IMR-90 (cell line): ENCODE measurements around the gene GARS1. TPM values are rescaled to one million over a fixed set of nuclear protein-coding genes. Genes with fewer than 3 reads are reported as not detected.

ENCODE experiments used
- ATAC-seq: fragments of 200-7000 bp; cut with Tn5 transposase; 2 replicates; pipeline ENCODE4 v1.9.1; 2020; ENCODE audit warnings: low read depth, mild to moderate bottlenecking, moderate library complexity
- BruUV-seq: library from RNA; stranded (reverse); fragments of 400-500 nt; replicated peaks from 2 replicates; lab custom pipeline; 2021; lab: Mats Ljungman, UMichigan
- CTCF ChIA-PET: fragments of 300-600 bp; formaldehyde crosslinking; extraction: SDS; loops from one replicate; lab custom pipeline; 2021; ENCODE audit warnings: antibody characterized with exemption; lab: Yijun Ruan, JAX
- POLR2A ChIA-PET: fragments of 300-600 bp; sonication (Branson Sonifier 250); formaldehyde crosslinking; loops from one replicate; lab custom pipeline; 2022; ENCODE audit warnings: antibody characterized with exemption; ENCODE audit not compliant: unreplicated experiment; lab: Charles Lee
- DNase-seq: peaks from one replicate; pipeline ENCODE4 v3.0.0; 2013
- H2AFZ ChIP-seq: replicated peaks from 2 replicates; pipeline ENCODE3; 2013; ENCODE audit warnings: low read length, mild to moderate bottlenecking; ENCODE audit not compliant: poor library complexity
- H2AK5ac ChIP-seq: 2 replicates; pipeline ENCODE4 v1.6.1; 2013; ENCODE audit warnings: low read depth, low read length, inconsistent platforms
- H2AK9ac ChIP-seq: replicated peaks from 2 replicates; pipeline ENCODE3; 2013; ENCODE audit warnings: mild to moderate bottlenecking, low read depth, low read length, moderate library complexity; ENCODE audit not compliant: poor library complexity
- H2BK120ac ChIP-seq: 2 replicates; pipeline ENCODE4 v1.6.1; 2013; ENCODE audit warnings: low read depth, low read length, inconsistent platforms
- H2BK15ac ChIP-seq: 3 replicates; pipeline ENCODE4 v1.6.1; 2013; ENCODE audit warnings: low read depth, low read length, inconsistent platforms
- H2BK20ac ChIP-seq: 2 replicates; pipeline ENCODE4 v1.6.1; 2013; ENCODE audit warnings: low read depth, mild to moderate bottlenecking, inconsistent platforms, low read length, moderate library complexity
- H2BK5ac ChIP-seq: 2 replicates; pipeline ENCODE4 v1.6.1; 2013; ENCODE audit warnings: mild to moderate bottlenecking, low read depth, low read length, inconsistent platforms; ENCODE audit not compliant: poor library complexity, severe bottlenecking
- H3K14ac ChIP-seq: replicated peaks from 2 replicates; pipeline ENCODE4 v1.6.1; 2013; ENCODE audit warnings: low read depth, low read length, inconsistent platforms
- H3K18ac ChIP-seq: 2 replicates; pipeline ENCODE4 v1.6.1; 2013; ENCODE audit warnings: low read depth, low read length, control low read depth
- H3K23ac ChIP-seq: 2 replicates; pipeline ENCODE4 v1.6.1; 2013; ENCODE audit warnings: low read depth, low read length, inconsistent platforms
- H3K27ac ChIP-seq: 2 replicates; pipeline ENCODE4 v1.5.1; 2013; ENCODE audit warnings: mild to moderate bottlenecking, control low read depth, low read length; ENCODE audit not compliant: insufficient read depth
- H3K27me3 ChIP-seq: 2 replicates; pipeline ENCODE4 v1.6.1; 2013; ENCODE audit warnings: low read length; ENCODE audit not compliant: control insufficient read depth, insufficient read depth
- H3K36me3 ChIP-seq: 2 replicates; pipeline ENCODE4 v1.6.1; 2013; ENCODE audit warnings: low read length, mixed read lengths; ENCODE audit not compliant: control insufficient read depth, insufficient read depth
- H3K4ac ChIP-seq: 2 replicates; pipeline ENCODE4 v1.6.1; 2013; ENCODE audit warnings: low read depth, low read length, inconsistent platforms
- H3K4me1 ChIP-seq: 2 replicates; pipeline ENCODE4 v1.6.1; 2013; ENCODE audit warnings: low read length, mixed read lengths; ENCODE audit not compliant: control insufficient read depth, insufficient read depth
- H3K4me2 ChIP-seq: 2 replicates; pipeline ENCODE4 v1.6.1; 2013; ENCODE audit warnings: low read depth, mild to moderate bottlenecking, control low read depth, low read length, moderate library complexity
- H3K4me3 ChIP-seq: 2 replicates; pipeline ENCODE4 v1.5.1; 2013; ENCODE audit warnings: low read depth, mild to moderate bottlenecking, control low read depth, low read length, moderate library complexity; ENCODE audit not compliant: insufficient read depth
- H3K56ac ChIP-seq: 2 replicates; pipeline ENCODE4 v1.6.1; 2013; ENCODE audit warnings: low read length, inconsistent platforms; ENCODE audit not compliant: insufficient read depth; ENCODE audit errors: extremely low read depth
- H3K79me1 ChIP-seq, 2 experiments: 2 replicates each; pipeline ENCODE4 v1.6.1; 2013; ENCODE audit warnings: low read length in 2 of 2, inconsistent platforms in 1 of 2, low read depth in 1 of 2
- H3K9ac ChIP-seq: 2 replicates; pipeline ENCODE4 v1.6.1; 2013; ENCODE audit warnings: low read depth, low read length, control low read depth
- H3K9me1 ChIP-seq: 2 replicates; pipeline ENCODE4 v1.6.1; 2013; ENCODE audit warnings: low read length, inconsistent platforms; ENCODE audit not compliant: insufficient read depth
- H3K9me3 ChIP-seq: 2 replicates; pipeline ENCODE4 v1.6.1; 2013; ENCODE audit warnings: low read length; ENCODE audit not compliant: control insufficient read depth, insufficient read depth
- H4K20me1 ChIP-seq: 2 replicates; pipeline ENCODE4 v1.6.1; 2013; ENCODE audit warnings: low read length, inconsistent platforms; ENCODE audit not compliant: insufficient read depth
- H4K5ac ChIP-seq: 2 replicates; pipeline ENCODE4 v1.6.1; 2013; ENCODE audit warnings: mild to moderate bottlenecking, low read depth, low read length, control low read depth
- H4K8ac ChIP-seq, 2 experiments: 2 replicates each; pipeline ENCODE4 v1.6.1; 2013; ENCODE audit warnings: low read depth in 2 of 2, low read length in 2 of 2, control low read depth in 1 of 2, inconsistent platforms in 1 of 2
- H4K91ac ChIP-seq: 2 replicates; pipeline ENCODE4 v1.6.1; 2013; ENCODE audit warnings: low read depth, low read length, inconsistent platforms; ENCODE audit not compliant: insufficient read depth
- BHLHE40 ChIP-seq: fragments of 150-350 bp; IDR thresholded peaks from 2 replicates; pipeline ENCODE4 v1.6.1; 2016; ENCODE audit warnings: mild to moderate bottlenecking, low read depth, low read length
- FOS ChIP-seq: fragments of 150-350 bp; IDR thresholded peaks from 2 replicates; pipeline ENCODE4 v1.6.1; 2016; ENCODE audit warnings: low read depth, low read length
- MXI1 ChIP-seq: IDR thresholded peaks from 2 replicates; pipeline ENCODE4 v1.6.1; 2012; ENCODE audit warnings: low read depth, mild to moderate bottlenecking, low read length, moderate library complexity, borderline replicate concordance
- RCOR1 ChIP-seq: IDR thresholded peaks from 2 replicates; pipeline ENCODE4 v1.6.1; 2012; ENCODE audit warnings: mild to moderate bottlenecking, low read length, improper control_type of control experiment; ENCODE audit not compliant: insufficient replicate concordance
- WGBS, 2 experiments: methylation state at CpG; one replicate each; pipeline versions ENCODE4 v1.1.5 to v1.1.7; 2013; ENCODE audit warnings: missing lambda C conversion rate in 2 of 2; ENCODE audit not compliant: insufficient read length in 1 of 2; ENCODE audit errors: extremely low coverage in 2 of 2; 5-methylcytosine and 5-hydroxymethylcytosine counted together
- dilution Hi-C: fragments of 300-500 bp; cut with HindIII; formaldehyde crosslinking; loops from one replicate; pipeline ENCODE4 v1.14.3; 2018; ENCODE audit warnings: low sequenced_read_pairs; ENCODE audit not compliant: unreplicated experiment
- in situ Hi-C: fragments of 300-500 bp; cut with MboI; formaldehyde crosslinking; loops from 3 replicates; pipeline ENCODE4 v1.14.3; 2019; ENCODE audit warnings: low sequenced_read_pairs, inconsistent platforms, mixed read lengths
- intact Hi-C: fragments of 100-400 bp; cut with micrococcal nuclease; formaldehyde crosslinking; loops from 2 replicates; pipeline ENCODE4 v1.10.0; 2022
- polyA plus RNA-seq, 3 experiments: library from polyadenylated mRNA; depleted of rRNA; stranded (reverse); fragments of >200 nt; gene quantifications; 2 replicates each; pipeline ENCODE4 v1.2.3, GENCODE V29; 2012; ENCODE audit warnings: low replicate concordance in 1 of 3
- total RNA-seq: library from RNA; depleted of rRNA; stranded (reverse); fragments of >200 nt; gene quantifications from 2 replicates; pipeline ENCODE4 v1.2.3, GENCODE V29; 2012
- TF ChIP-seq, protein P1 (sequence below): fragments of 150-350 bp; IDR thresholded peaks from 2 replicates; pipeline ENCODE4 v1.6.1; 2017; ENCODE audit warnings: mild to moderate bottlenecking, antibody characterized with exemption, low read length, low read depth

Gene GARS1
- total and polyA plus RNA-seq, 2 of the 4 experiments (the other 2 are of a cell fraction), result 105 to 551 TPM

DNA sequence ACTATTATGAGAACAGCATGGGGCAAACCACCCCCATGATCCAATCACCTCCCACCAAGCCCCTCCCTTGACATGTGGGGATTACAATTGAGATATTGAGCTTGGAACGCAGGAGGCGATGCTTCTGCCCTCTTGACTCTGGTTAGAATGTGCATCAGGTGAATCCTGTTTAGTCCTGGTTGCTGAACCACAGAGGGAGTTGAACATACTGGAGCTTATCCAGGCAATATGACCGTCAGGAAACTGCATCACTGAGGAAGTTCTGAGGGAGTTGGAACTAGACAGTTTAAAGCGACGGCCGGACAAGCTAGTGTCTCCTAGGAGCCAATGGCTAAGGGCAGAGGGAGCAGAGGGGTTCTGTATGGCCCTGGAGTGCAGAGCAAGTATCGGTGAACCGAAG is 31.8 kb upstream of the GARS1 start:
- Histone ChIP-seq H2BK15ac (no peak overlapping the region), H2BK5ac (no peak overlapping the region), H2BK20ac (no peak overlapping the region), H3K4me3 (no peak overlapping the region), H3K18ac (no peak overlapping the region), H3K4me1 (peaks cover 6% of the 10 kb centered on the region), H3K14ac (no peak overlapping the region), H2AK9ac (no peak overlapping the region), H4K20me1 (no peaks in the 10 kb centered on the region), H3K27me3 (no peaks in the 10 kb centered on the region), H2AK5ac (no peak overlapping the region), H2AFZ (peak overlapping the region; percentile 44), H4K91ac (no peak overlapping the region), H2BK120ac (no peak overlapping the region), H3K27ac (no peak overlapping the region), H3K9me1 (no peaks in the 10 kb centered on the region; the same call in 1 of the 2 replicates), H3K36me3 (peaks cover 11% of the 10 kb centered on the region; the same call in 1 of the 2 replicates), H4K8ac (no peak overlapping the region), H3K9ac (no peak overlapping the region), H3K56ac (no peak overlapping the region), H3K23ac (no peak overlapping the region; the same call in 1 of the 2 replicates), H3K9me3 (no peaks in the 10 kb centered on the region), H3K79me1 (no peaks in the 10 kb centered on the region), H3K4me2 (no peak overlapping the region), H4K5ac (no peak overlapping the region), H3K4ac (no peak overlapping the region)
- WGBS, 2 experiments, result 64% methylated on average over 3 of the region's 8 CpGs; no CpG with 5 or more reads in 1 of the 2 experiments
- CTCF ChIA-PET, result interaction anchor here (1.9 kb wide), 1 partner anchor 14 kb away, joined by 5 read pairs; no protein-coding TSS in a partner anchor
- ATAC-seq (no peak), DNase-seq (no peak)
- in situ Hi-C loops, result loop anchor here (5.0 to 10.0 kb wide), 2 partner anchors 286 to 398 kb away; no protein-coding TSS in a partner anchor
- dilution Hi-C loops, result no loop called here
- no peak for TF ChIP-seq FOS
- no peak for TF ChIP-seq RCOR1
- no peak for TF ChIP-seq MXI1
- TF ChIP-seq BHLHE40, result no peak
- TF ChIP-seq, protein P1, sequence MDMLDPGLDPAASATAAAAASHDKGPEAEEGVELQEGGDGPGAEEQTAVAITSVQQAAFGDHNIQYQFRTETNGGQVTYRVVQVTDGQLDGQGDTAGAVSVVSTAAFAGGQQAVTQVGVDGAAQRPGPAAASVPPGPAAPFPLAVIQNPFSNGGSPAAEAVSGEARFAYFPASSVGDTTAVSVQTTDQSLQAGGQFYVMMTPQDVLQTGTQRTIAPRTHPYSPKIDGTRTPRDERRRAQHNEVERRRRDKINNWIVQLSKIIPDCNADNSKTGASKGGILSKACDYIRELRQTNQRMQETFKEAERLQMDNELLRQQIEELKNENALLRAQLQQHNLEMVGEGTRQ, result no peak
- BruUV-seq, result no TSS peak
- POLR2A ChIA-PET, result no interaction called here
- intact Hi-C loops, result no loop called here
